SIG-M5 treated with dmso at 0.1 percent for 504 hours (cell line): ENCODE results near the gene BST1.
"Not testable (repeated sequence)": the region's sequence is repeated elsewhere in the genome, so short reads cannot be mapped to it uniquely, and the experiment has no call there.

Experiments used
- DNase-seq: peaks from one replicate; lab custom pipeline; 2025; ENCODE audit not compliant: unreplicated experiment; lab: John Stamatoyannopoulos, UW

Gene BST1

GRCh38 chr4:15742637-15743036, 39.8 kb downstream of the BST1 start:
- DNase-seq: no peak

- no peak for DNase-seq
These were observed 41.2 kb downstream of the BST1 start for GRCh38 chr4:15744016-15744545.

- DNase-seq: no peak
These were observed 43.2 kb downstream of the BST1 start for GRCh38 chr4:15746110-15746509.

- DNase-seq: no peak
These were observed 46.1 kb downstream of the BST1 start for GRCh38 chr4:15749001-15749400.

- no peak for DNase-seq
These were observed 48.3 kb downstream of the BST1 start for GRCh38 chr4:15751153-15751552.

GRCh38 chr4:15753081-15753480, 50.2 kb downstream of the BST1 start:
- no peak for DNase-seq

- DNase-seq: no peak
These were observed 50.9 kb downstream of the BST1 start for GRCh38 chr4:15753786-15754185.

- peak; percentile 29 for DNase-seq
These were observed 51.5 kb downstream of the BST1 start for GRCh38 chr4:15754323-15754722.

GRCh38 chr4:15755321-15756155, 52.7 kb downstream of the BST1 start:
- no peak for DNase-seq

- DNase-seq: peak; percentile 95
These were observed 53.5 kb downstream of the BST1 start for GRCh38 chr4:15756361-15756861.

GRCh38 chr4:15757054-15757453, 54.2 kb downstream of the BST1 start:
- DNase-seq: no peak

- DNase-seq: no peak
These were observed 55.4 kb downstream of the BST1 start for GRCh38 chr4:15758294-15758693.

- DNase-seq: not testable (repeated sequence)
These were observed 59.6 kb downstream of the BST1 start for GRCh38 chr4:15762460-15762859.

GRCh38 chr4:15765391-15765790, 62.5 kb downstream of the BST1 start:
- no peak for DNase-seq

GRCh38 chr4:15765910-15766697, 63.2 kb downstream of the BST1 start:
- DNase-seq: peak; percentile 11

- no peak for DNase-seq
These were observed 64.0 kb downstream of the BST1 start for GRCh38 chr4:15766821-15767220.

- no peak for DNase-seq
These were observed 66.3 kb downstream of the BST1 start for GRCh38 chr4:15769202-15769601.

- no peak for DNase-seq
These were observed 68.6 kb downstream of the BST1 start for GRCh38 chr4:15771216-15772058.

- DNase-seq: peak; percentile 18
These were observed 71.2 kb downstream of the BST1 start for GRCh38 chr4:15774020-15774420.

- no peak for DNase-seq
These were observed 74.2 kb downstream of the BST1 start for GRCh38 chr4:15776871-15777648.
